Fibroblast of mammary gland (primary cell): ENCODE data around the gene TENT5C.

Source experiments
- DNase-seq: peaks from one replicate; pipeline ENCODE4 v3.0.0-alpha.2; 2010; ENCODE audit warnings: low read depth
- H3K4me3 ChIP-seq: 2 replicates; pipeline ENCODE4 v1.5.1; 2011; ENCODE audit warnings: low read depth, mild to moderate bottlenecking, low read length, moderate library complexity; ENCODE audit not compliant: control insufficient read depth
- CTCF ChIP-seq: conservative IDR thresholded peaks from 2 replicates; pipeline ENCODE4 v1.5.1; 2011; ENCODE audit warnings: low read depth, low read length, inconsistent platforms; ENCODE audit not compliant: control insufficient read depth, insufficient read depth

Gene TENT5C

GRCh38 chr1:117607471-117607870, 1.6 kb downstream of the TENT5C start:
- no peak overlapping the region for H3K4me3 ChIP-seq
- TF ChIP-seq CTCF, result no peak
- DNase-seq, result no peak

- no peak for DNase-seq
- TF ChIP-seq CTCF, result no peak
- no peak overlapping the region for H3K4me3 ChIP-seq
Measured at GRCh38 chr1:117608115-117608615, 2.3 kb downstream of the TENT5C start.

GRCh38 chr1:117608758-117609157, 2.9 kb downstream of the TENT5C start:
- H3K4me3 ChIP-seq, result no peak overlapping the region
- DNase-seq, result no peak
- TF ChIP-seq CTCF, result no peak

DNA sequence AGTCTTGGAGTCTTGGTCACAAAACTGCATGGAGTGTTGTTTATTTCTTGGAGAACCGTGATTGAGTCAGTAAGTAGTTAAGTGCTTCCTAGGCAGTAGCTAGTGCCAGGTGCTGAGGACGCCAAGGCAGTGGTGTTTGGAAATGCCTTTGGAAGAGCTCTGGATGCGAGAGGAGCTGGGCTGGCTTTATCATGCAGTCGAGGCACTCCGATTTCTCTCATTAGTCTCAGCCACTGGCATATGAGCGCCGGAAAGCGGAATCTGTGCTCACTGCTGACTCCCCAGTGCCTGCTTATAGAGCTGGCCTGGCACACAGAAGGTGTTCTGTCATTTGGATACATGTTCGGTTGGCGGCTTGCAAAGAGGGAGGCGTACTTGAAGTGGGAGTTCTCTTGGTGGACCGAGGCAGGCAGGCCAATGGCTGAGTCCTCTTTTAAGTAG, 3.6 kb downstream of the TENT5C start:
- TF ChIP-seq CTCF, result no peak
- no peak overlapping the region for H3K4me3 ChIP-seq
- DNase-seq, result peak; percentile 9

GRCh38 chr1:117610036-117610435, 4.2 kb downstream of the TENT5C start:
- no peak overlapping the region for H3K4me3 ChIP-seq
- TF ChIP-seq CTCF, result no peak
- no peak for DNase-seq

DNA sequence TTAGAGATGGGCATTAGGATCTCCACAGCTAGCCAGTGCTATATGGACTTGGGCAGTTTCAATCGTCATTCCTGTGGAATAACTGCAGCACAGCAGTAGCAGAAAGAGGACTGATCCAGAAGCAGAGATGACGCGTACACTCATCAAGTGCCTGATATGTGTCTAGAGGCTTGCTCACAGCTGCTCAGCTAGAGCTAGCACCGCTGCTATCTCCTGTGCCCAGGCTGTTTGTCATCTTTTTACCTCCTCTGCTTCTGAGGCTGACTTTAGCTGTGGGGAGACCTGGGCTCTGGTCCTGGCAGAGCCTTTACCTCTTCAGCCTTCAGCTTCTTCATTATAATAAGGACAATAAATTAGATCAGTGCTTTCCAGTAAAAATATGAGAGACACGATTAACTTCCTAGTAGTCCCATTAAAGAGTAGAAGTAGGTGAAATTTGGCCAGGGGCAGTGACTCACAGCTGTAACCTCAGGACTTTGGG, 5.3 kb downstream of the TENT5C start:
- no peak overlapping the region for H3K4me3 ChIP-seq
- no peak for TF ChIP-seq CTCF
- DNase-seq, result no peak
